Measurements from ENCODE around the gene GPRIN1.
"Not testable (repeated sequence)": the region's sequence is repeated elsewhere in the genome, so short reads cannot be mapped to it uniquely, and the experiment has no call there.

Gene GPRIN1

GRCh38 chr5:176564002-176564401 lies 46.0 kb downstream of the GPRIN1 start:
- DNase-seq: no peak

- no peak for DNase-seq
These were observed 47.8 kb downstream of the GPRIN1 start for GRCh38 chr5:176562189-176562588.

- no peak for DNase-seq
These were observed 48.7 kb downstream of the GPRIN1 start for GRCh38 chr5:176561259-176561658.

GRCh38 chr5:176560364-176560763 lies 49.6 kb downstream of the GPRIN1 start:
- DNase-seq: no peak

GRCh38 chr5:176559683-176560082 lies 50.3 kb downstream of the GPRIN1 start:
- DNase-seq: no peak

- DNase-seq: no peak
These were observed 52.1 kb downstream of the GPRIN1 start for GRCh38 chr5:176557846-176558245.

GRCh38 chr5:176553260-176554085 lies 56.5 kb downstream of the GPRIN1 start:
- DNase-seq: no peak

GRCh38 chr5:176552332-176552869 lies 57.6 kb downstream of the GPRIN1 start:
- DNase-seq: no peak

- not testable (repeated sequence) for DNase-seq
These were observed 59.0 kb downstream of the GPRIN1 start for GRCh38 chr5:176550937-176551336.

GRCh38 chr5:176550275-176550831 lies 59.6 kb downstream of the GPRIN1 start:
- no peak for DNase-seq

GRCh38 chr5:176549871-176550270 lies 60.1 kb downstream of the GPRIN1 start:
- DNase-seq: no peak

GRCh38 chr5:176548967-176549444 lies 61.0 kb downstream of the GPRIN1 start, which contains the start of gene CDHR2:
Gene CDHR2, plus strand, starts transcription at chr5:176549342. Its CDS starts 16,011 bp downstream, at chr5:176565353.
- no peak for DNase-seq

GRCh38 chr5:176547802-176548201 lies 62.2 kb downstream of the GPRIN1 start:
- DNase-seq: no peak
